Measurements from ENCODE around the gene RYR2. TPM values are rescaled to one million over a fixed set of nuclear protein-coding genes. Genes with fewer than 3 reads are reported as not detected.

Gene RYR2
- total RNA-seq, 1 experiment from 2014 or later = 3.4 TPM

- H3K18ac ChIP-seq (ENCODE audit: insufficient read length, low read depth, low read length) = no peak overlapping the region
- H2BK20ac ChIP-seq (ENCODE audit: low read depth, low read length, poor library complexity, severe bottlenecking) = no peak overlapping the region
- no peaks in the 10 kb centered on the region for H3K27me3 ChIP-seq (ENCODE audit: insufficient read depth, low read length)
- H2BK120ac ChIP-seq (ENCODE audit: low read depth, low read length, poor library complexity, severe bottlenecking) = no peak overlapping the region
- no peaks in the 10 kb centered on the region for H3K27me3 Mint-ChIP-seq (ENCODE audit: low read depth)
- WGBS (ENCODE audit: extremely low coverage, insufficient read length, low lambda C conversion rate) = no CpG with 5 or more reads among the region's 3 CpGs
- H2AFZ ChIP-seq (ENCODE audit: low read length) = no peak overlapping the region
- no peaks in the 10 kb centered on the region for H4K20me1 ChIP-seq (ENCODE audit: control insufficient read depth, insufficient read depth, insufficient read length)
- H4K8ac ChIP-seq (replicated peaks; ENCODE audit: insufficient read length, low read depth, low read length) = no peak overlapping the region
- H3K4me1 ChIP-seq (ENCODE audit: insufficient read depth, low read length) = no peaks in the 10 kb centered on the region
- H4K91ac ChIP-seq (ENCODE audit: insufficient read length, low read depth, low read length) = no peak overlapping the region
- no peak overlapping the region for H3K4me2 ChIP-seq (ENCODE audit: insufficient read depth, insufficient read length, low read length)
- H3K9me3 ChIP-seq (ENCODE audit: control insufficient read depth, low read depth, low read length) = no peaks in the 10 kb centered on the region
- H3T11ph ChIP-seq (ENCODE audit: low read length) = no peak overlapping the region
- no peaks in the 10 kb centered on the region for H3K23me2 ChIP-seq (ENCODE audit: insufficient read length, low read depth, low read length, poor library complexity, severe bottlenecking)
- no peak overlapping the region for H3K9ac ChIP-seq (ENCODE audit: extremely low read depth, insufficient read length, low read length)
- no peak for DNase-seq
- no peak overlapping the region for H3K27ac ChIP-seq (ENCODE audit: insufficient read length, low read depth, low read length)
- peaks cover 0 to 11% of the 10 kb centered on the region in 2 experiments; a peak in 2 of 4 replicates for H3K4me1 Mint-ChIP-seq
- no peak overlapping the region for H2BK12ac ChIP-seq (ENCODE audit: insufficient read length, low read depth, low read length)
- H2BK15ac ChIP-seq (ENCODE audit: low read depth, low read length) = no peak overlapping the region
- H3K4ac ChIP-seq (ENCODE audit: low read depth, low read length) = no peak overlapping the region
- no peak overlapping the region for H3K4me3 Mint-ChIP-seq
- no peak overlapping the region for H3K27ac Mint-ChIP-seq
- peaks cover 2 to 17% (median 17%) of the 10 kb centered on the region in 3 experiments for H3K36me3 Mint-ChIP-seq (ENCODE audit: insufficient read depth in 1 of 3, low read depth in 3 of 3)
- no peak overlapping the region for H4K5ac ChIP-seq (ENCODE audit: insufficient read length, low read depth, low read length)
- no peak for TF ChIP-seq CTCF (conservative IDR thresholded peaks at IDR 0.05)
- no peak overlapping the region for H2AK5ac ChIP-seq (ENCODE audit: insufficient read length, low read length)
- no peaks in the 10 kb centered on the region for H3K79me1 ChIP-seq (ENCODE audit: insufficient read depth, low read depth, low read length, poor library complexity, severe bottlenecking)
- peaks cover 6 to 10% of the 10 kb centered on the region in 2 experiments; a peak in 3 of 5 replicates for H3K9me3 Mint-ChIP-seq
- H3K79me2 ChIP-seq (ENCODE audit: insufficient read depth, low read length) = no peaks in the 10 kb centered on the region
- no peak overlapping the region for H3K56ac ChIP-seq (ENCODE audit: insufficient read length, low read depth, low read length)
- H3K23ac ChIP-seq (ENCODE audit: insufficient read length, low read depth, low read length) = no peak overlapping the region
- no peak overlapping the region for H2BK5ac ChIP-seq (ENCODE audit: insufficient read length, low read length)
- no peak overlapping the region for H3K14ac ChIP-seq (ENCODE audit: insufficient read depth, low read length)
These were observed 285.1 kb downstream of the RYR2 start for GRCh38 chr1:237327061-237327460.
